NK-92 (cell line): ENCODE results near the gene WWC2.

Experiments
- DNase-seq: peaks from one replicate; lab custom pipeline; 2025; ENCODE audit not compliant: unreplicated experiment; lab: John Stamatoyannopoulos, UW

Gene WWC2

GRCh38 chr4:183254162-183254561, 155.1 kb downstream of the WWC2 start:
- DNase-seq, result no peak

- DNase-seq, result no peak
These were observed 156.4 kb downstream of the WWC2 start for GRCh38 chr4:183255487-183255886.

- no peak for DNase-seq
These were observed 157.3 kb downstream of the WWC2 start for GRCh38 chr4:183256343-183256742.

DNA sequence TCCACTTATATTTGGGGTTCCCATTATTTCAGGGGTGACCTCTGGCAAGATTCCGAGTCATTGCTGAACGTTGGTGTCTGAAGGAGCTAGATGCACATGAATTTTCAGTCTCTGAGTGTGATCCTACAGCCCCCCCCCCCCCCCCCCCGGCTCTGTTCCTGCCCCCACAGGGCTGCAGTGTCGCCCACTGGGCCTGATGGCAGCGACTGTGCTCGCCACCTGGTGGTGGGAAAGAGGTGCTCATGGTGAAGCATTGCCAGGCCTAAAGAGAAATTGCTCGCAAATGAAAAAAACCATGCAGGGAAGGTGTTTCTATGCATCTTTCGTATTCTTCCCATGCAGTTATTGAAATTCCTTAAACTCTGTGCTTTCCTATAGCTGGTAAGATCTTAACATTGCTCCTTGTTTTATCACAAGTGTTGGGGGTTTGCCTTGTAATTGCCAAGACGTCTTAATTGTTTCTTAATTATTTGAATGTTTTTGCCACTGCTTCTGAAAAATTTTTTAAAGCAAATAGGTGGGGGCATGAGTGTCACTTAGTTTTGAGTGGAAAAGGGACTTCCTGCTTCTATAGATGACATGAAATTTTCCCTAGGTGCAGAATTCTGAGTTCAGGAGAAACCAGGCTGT, 157.8 kb downstream of the WWC2 start:
- no peak for DNase-seq

GRCh38 chr4:183257808-183258207, 158.8 kb downstream of the WWC2 start:
- no peak for DNase-seq

DNA sequence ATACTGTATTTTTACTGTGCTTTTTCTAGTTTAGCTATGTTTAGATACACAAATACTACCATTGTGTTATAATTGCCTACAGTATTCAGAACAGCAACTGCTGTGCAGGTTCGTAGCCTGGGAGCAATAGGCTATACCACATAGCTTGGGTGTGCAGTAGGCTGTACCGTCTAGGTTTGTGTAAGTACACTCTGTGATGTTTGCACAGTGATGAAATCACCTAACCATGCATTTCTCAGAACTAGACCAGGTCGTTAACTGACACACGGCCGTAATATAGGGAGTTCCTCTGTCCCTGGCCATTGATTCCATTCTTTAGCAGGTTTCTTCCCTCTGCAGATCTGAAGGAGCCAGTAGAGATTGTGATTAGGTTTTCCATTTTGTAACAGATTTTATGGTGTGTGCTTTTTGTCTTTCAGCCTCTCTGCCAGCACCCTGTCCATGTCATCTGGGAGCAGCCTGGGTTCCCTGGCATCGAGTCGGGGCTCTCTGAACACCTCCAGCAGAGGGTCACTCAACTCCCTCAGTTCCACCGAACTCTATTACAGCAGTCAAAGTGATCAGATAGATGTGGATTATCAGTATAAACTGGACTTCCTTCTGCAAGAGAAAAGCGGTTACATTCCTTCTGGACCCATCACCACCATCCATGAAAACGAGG, 161.6 kb downstream of the WWC2 start:
- no peak for DNase-seq

- DNase-seq, result no peak
These were observed 163.1 kb downstream of the WWC2 start for GRCh38 chr4:183261953-183262775.

DNA sequence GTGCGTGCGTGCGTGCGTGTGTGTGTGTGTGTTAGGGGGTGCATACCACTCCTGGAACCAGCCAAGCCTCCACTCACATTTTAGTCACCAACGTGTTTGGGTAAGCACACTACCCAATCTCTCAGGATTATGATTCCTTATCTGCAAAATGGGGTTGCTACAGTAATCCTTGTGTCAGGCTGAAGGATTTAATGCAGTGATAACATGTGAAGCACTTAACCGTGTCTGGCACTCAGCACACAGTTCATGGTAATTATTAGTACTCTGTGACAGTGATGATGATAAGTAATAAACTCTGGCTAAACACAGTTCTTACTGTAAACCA, 163.7 kb downstream of the WWC2 start:
- no peak for DNase-seq

- no peak for DNase-seq
These were observed 164.8 kb downstream of the WWC2 start for GRCh38 chr4:183263787-183264386.

DNA sequence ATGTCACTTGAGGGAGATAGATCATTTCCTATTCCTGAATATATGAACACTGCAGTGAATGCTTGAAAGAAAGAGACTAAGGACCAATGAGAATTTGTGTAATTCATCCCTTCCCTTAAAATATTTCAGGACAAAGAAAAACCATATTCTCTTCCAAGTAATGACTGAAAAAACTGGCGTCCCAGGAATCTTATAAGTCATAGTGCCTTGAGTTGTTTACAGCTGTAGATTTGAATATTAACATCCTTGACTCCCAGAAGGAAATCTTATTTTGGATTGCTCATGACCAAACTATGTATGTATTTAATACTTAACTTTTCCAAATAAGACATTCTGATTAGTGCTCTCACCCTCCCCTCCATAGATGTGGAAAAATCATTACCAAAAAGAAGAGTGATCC, 165.6 kb downstream of the WWC2 start:
- no peak for DNase-seq

- DNase-seq, result no peak
These were observed 167.3 kb downstream of the WWC2 start for GRCh38 chr4:183266371-183266770.

- DNase-seq, result no peak
These were observed 169.5 kb downstream of the WWC2 start for GRCh38 chr4:183268556-183268955.

GRCh38 chr4:183272384-183272783, 173.3 kb downstream of the WWC2 start:
- no peak for DNase-seq

- DNase-seq, result no peak
These were observed 177.0 kb downstream of the WWC2 start for GRCh38 chr4:183276106-183276505.

DNA sequence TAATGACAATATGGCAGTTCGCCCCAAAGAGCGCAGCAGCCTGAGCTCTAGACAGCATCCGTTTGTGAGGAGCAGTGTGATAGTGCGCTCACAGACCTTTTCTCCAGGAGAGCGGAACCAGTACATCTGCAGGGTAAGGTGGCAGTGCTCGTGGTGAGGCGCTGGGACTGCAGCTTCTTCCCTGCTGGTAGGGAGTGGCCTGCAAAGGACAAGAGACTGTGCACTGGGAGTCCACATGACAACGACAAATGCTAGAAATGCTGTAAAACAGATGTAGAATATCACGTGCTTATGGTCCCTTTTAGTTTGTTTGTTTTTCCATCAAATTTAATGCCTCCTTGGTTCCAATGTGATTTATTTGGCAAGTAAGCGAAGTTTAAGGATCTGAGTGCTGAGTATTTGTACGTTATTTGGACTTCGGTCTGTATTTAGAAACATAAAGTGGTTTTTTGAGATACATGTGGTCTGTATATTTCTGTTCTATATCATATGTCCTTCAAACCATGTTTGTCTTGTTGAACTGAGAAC, 185.3 kb downstream of the WWC2 start:
- no peak for DNase-seq

DNA sequence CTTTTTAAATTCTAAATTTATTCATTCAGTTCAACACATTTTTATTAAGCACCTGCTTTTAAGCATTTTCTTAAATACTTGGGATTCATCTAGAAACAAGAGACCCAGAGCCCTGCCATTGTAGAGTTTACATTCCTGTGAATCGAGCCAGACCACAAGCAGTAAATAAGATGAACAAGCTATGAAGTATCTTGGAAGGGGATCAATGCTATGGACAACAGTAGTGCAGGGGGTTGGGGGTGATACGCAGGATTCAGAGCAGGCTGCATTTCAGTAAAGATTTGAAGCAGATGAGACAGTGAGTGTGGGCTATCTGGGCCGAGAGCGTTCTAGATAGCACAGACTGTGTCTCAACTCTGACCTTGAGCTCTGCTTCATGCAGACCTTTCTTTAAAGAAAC, 185.9 kb downstream of the WWC2 start:
- DNase-seq, result no peak

DNA sequence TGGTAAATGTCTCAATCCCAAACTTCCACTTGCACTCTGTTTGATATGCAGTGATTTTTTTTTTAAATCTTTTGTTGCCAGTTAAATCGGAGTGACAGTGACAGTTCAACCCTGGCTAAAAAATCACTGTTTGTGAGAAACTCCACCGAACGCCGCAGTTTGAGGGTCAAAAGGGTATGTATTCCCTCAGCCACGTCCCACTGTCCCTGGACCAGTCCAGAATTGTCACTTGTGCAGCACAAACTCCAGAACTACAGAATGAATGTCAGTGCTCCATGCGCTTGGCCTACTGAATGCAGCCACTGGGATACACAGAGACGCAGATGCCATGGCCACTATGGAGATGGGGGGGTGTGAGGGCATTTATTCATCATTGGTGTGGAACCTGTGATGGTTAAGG, 186.8 kb downstream of the WWC2 start:
- DNase-seq, result no peak

- DNase-seq, result no peak
These were observed 187.7 kb downstream of the WWC2 start for GRCh38 chr4:183286590-183287308.

DNA sequence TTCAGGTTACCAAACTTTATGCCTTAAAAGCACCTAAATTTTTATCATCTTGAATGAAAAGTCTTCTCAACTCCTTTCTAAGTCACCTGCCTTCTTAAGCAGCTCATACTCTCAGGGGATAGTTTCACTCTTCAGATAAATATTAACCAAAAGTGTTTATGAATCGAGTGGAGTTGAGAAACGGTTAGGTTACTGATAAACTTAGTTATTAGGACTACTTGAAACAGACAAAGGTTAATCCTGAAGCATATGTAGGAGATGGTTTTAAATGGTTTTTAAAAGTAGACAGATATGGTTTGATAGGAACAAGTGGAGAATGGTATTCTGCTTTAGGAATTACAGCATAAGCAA, 188.2 kb downstream of the WWC2 start:
- DNase-seq, result no peak

DNA sequence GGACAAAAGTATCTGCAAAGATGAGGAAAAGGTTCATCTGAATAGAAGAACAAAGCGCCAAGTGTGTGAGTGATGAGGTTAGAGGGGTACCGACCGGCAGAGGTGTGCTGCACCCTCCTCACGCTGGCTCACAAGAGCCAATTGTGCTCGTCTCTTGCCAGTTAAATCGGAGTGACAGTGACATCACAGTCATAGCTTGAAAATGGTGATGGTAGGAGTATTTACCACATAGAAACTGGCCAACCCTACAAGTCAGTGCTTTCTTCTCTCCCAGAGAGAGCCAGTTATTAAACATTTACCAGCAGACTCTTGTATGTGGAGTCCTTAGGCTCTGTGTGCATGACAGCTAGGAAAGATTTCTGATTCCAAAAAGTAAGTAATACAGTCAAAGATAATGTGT, 188.6 kb downstream of the WWC2 start:
- DNase-seq, result no peak

- no peak for DNase-seq
These were observed 189.9 kb downstream of the WWC2 start for GRCh38 chr4:183288955-183289354.
